NOMO-1 (cell line): ENCODE results near the gene PPIF.
A peak's percentile ranks its signal among the peaks of the same experiment; 100 is the strongest.
"Not testable (repeated sequence)": the region's sequence is repeated elsewhere in the genome, so short reads cannot be mapped to it uniquely, and the experiment has no call there.

ENCODE experiments used
- DNase-seq, 2 experiments: peaks; one replicate each; lab custom pipeline; 2025; ENCODE audit not compliant: unreplicated experiment in 2 of 2; lab: John Stamatoyannopoulos, UW

PPIF gene

DNA sequence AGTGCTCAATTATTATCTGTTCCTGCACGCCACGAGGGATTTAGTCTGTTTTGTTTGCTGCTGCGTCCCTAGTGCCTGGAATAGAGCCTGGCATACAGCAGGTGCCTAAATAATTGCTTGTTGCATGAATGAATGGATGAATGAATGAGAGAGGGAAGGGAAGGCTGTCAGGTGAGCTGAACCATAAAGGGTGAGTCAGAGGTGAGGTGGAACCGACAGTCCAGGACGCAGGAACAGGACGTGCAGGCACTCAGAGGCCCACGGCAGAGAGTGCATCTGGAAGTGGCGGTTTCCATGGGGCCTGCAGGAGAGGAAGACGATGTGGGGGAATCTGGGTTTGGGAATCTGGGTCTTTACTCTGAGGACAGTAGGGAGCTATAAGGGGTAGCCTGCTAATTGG, 17.7 kb upstream of the PPIF start:
- no peak for DNase-seq

DNA sequence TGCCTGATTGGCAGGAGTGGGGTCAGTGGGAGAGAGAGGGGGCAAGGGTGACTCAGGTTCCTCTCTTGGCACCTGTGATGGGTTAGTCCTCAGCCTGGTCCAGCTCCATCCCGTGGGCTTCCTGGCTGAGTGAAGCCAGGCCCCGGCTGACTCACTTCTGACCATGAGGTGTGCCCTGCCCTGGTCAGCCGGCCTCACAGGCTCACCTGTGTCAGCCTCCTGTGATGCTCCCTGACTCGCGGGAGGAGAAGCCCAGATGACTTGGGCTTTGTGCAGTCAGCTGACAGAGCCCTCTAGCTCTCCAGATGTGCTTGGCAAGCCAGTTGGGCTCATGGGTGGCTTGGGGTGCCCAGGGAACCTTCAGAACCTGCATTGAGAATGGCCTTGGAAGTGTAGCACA, 16.0 kb upstream of the PPIF start:
- no peak for DNase-seq

- peak in 1 of 2 experiments; percentile 8 for DNase-seq
Measured at GRCh38 chr10:79331709-79332108, 15.6 kb upstream of the PPIF start.

DNA sequence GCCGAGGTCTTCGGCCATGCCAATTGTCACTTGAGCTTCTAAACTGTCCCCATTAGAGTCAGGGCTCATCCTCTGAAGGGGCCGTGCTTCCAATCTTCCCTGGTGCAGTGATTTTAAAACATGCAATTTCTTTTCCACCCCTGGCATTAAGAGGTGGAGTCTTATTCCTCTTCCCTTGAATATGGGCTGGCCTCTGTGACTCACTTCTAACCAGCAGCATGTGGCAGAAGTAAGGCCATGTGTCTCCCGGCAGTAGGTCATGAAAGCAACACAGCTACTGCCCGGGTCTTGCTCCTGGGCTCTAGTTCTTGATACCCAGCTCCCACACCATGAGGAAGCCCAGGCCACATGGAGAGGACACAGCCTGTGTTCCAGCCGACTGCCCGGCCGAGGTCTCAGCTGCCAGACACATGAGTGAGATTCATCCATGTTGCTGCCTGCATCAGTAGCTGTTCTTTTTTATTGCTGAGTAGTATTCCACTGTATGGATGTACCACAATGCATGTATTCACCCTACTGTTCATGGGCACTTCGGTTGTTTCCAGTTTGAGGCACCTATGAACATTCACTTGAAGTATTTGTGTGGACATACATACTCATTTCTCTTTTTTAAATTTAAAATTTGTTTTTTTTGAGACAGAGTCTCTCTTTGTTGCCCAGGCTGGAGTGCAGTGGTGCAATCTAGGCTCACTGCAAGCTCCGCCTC, 14.5 kb upstream of the PPIF start:
- not testable (repeated sequence) for DNase-seq

GRCh38 chr10:79333513-79333912, 13.8 kb upstream of the PPIF start:
- no peak for DNase-seq

GRCh38 chr10:79334573-79334972, 12.7 kb upstream of the PPIF start:
- no peak for DNase-seq

DNA sequence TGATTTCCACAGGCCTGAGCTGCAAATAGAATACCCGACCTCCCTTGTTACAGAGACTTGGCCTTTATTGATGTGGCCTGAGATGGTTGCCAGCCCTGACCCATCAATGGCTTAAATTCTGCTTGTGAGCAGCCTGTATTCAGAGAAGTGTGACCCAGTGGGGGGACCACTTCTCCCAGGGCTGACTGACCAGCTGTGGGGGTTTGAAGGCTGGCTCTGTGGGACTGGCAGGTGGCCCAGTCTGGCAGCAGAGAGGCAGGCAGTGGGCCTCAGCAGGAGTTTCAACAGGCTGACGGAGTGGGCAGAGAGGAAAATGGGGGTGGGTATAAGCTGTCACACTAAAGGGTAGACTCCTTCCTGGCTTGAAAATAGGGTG, 12.2 kb upstream of the PPIF start:
- no peak for DNase-seq

GRCh38 chr10:79335470-79336235, 11.6 kb upstream of the PPIF start:
- no peak for DNase-seq

- DNase-seq = no peak
Measured at GRCh38 chr10:79336276-79336675, 11.0 kb upstream of the PPIF start.

- no peak for DNase-seq
Measured at GRCh38 chr10:79336739-79337138, 10.5 kb upstream of the PPIF start.

DNA sequence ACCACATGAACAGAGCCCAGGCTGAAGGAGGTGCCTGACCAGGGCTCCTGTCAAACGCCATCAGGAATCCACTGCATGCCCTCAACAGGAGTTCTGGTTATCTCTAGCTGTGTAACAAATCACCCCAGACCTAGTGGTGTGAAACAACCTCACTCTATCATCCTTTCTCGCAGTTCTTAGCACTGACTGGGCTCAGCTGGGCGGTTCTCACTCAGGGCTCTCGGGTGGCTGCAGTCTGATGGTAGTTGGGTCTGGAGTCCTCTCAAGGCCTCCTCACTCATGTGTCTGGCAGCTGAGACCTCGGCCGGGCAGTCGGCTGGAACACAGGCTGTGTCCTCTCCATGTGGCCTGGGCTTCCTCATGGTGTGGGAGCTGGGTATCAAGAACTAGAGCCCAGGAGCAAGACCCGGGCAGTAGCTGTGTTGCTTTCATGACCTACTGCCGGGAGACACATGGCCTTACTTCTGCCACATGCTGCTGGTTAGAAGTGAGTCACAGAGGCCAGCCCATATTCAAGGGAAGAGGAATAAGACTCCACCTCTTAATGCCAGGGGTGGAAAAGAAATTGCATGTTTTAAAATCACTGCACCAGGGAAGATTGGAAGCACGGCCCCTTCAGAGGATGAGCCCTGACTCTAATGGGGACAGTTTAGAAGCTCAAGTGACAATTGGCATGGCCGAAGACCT, 9.3 kb upstream of the PPIF start:
- DNase-seq = not testable (repeated sequence)

- no peak for DNase-seq
Measured at GRCh38 chr10:79339266-79339665, 8.0 kb upstream of the PPIF start.

DNA sequence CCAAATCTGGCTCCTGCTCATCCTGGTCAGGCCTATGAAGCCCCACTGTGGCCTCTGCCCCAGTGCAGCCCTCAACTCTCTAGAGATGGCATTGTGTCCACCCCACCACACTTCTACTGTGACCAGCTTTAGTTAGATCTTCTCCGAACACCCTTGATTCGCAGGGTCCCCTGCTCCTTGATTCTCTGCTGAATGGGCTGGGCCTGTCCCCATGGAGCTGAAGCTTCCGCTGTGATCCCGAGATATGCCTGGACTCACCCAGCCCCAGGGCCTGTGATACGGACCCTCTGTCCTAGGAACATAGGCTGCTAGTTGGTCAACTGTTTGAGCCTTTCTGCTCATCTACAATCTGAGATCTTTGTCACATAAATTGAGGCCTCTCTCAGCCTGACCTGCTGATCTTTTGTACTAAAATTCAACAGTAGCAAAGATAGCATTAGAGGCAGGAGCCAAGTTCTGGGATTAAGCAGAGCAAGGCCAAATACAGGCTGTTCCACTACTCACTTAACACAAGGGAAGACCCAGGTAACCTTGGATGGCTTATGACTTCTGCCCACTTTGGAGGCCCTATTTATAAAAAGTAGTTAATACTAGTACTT, 6.5 kb upstream of the PPIF start:
- no peak for DNase-seq

DNA sequence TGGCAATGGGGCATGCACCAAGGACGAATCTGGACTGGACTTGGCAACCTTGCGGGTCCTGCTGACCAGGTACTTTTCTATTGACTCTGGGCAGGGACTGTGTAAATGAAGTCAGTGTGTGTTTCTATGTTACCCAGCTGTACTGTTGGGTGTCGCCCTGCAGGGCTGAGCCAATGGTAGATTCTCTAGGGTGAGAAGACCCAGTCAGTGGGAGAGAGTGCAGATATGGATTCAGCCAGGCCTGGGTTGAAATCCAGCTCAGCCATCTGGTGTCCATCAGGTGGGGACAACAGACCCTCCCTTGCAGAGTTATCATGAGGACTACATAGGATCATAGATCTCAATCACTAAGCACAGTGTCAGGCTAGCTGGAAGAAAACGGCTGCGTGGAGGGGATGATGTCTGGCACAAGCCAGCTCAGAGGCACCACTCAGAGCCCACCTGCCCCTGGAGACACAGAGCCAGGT, 4.9 kb upstream of the PPIF start:
- no peak for DNase-seq

DNA sequence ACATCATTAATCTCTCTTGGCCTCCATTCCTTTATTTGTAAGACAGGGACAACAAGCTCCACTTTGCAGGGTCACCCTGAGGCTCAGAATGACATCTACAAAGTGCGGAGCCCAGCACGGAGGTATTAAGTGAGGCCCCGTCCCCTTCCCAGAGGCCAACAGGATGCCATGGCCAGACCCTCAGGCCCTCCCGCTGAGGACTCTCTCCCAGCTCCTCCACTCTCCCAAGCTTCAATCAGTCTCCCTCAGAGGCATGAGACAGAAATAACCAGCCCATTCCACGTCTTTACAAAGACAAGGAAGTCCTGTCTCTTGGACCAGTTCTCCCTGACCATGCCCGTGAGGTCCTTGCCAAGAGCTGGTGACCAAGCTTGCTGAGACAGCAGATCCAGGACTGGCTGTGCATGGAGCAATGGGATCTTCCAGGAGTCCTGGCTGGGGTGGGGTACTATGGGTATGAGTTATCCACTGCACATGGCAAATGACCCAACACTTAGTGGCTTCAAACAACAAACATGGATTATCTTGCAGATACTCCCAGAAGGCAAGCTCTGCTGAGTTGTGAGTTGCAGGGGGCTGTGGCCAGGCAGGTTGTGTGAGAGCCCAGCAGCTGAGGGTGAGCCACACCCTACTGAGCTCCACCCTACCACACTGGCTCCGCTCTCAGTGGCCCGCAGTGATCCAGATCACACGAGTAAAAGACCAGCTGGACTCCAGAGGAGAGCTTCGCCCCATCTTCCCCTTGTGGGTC, 4.3 kb upstream of the PPIF start:
- DNase-seq = no peak

GRCh38 chr10:79344502-79345195, 2.6 kb upstream of the PPIF start:
- no peak for DNase-seq

GRCh38 chr10:79345241-79346011, 1.8 kb upstream of the PPIF start:
- peak in 1 of 2 experiments; percentile 33 for DNase-seq

GRCh38 chr10:79346012-79346340, 1.3 kb upstream of the PPIF start:
- DNase-seq = no peak
